NCI-H2107 treated with DMSO at 0.1 percent for 48 hours (cell line): ENCODE results near the gene MFRP.

Source experiments
- DNase-seq: peaks from one replicate; lab custom pipeline; 2025; ENCODE audit not compliant: unreplicated experiment; lab: John Stamatoyannopoulos, UW

The MFRP gene

DNA sequence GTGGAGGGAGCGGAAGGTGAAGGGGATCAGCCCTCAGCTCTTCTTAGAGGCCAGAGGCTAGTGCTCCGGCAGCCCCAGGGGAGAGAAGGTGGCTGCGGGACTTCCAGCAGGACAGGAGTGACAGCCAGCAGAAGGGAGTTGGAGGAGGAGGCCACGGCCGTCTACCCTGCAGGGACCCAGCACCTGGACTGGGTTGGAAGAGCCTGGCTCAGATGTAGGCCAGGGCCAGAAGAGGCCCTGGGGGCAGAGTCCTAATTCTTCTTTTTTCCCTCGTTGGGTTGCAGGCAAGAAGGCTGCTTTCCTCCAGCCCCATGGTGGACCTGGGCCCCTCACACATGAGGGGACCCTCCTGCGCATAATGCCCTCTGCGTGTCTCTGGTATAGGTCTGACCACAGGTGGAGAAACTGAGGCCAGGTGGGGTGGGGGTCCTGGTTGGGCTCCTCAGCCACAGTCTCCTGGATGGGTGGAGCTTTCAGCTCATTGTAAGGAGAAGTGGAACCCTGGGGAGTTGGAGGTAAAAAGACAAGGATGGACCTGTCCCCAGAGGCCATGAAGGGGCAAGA lies 27.3 kb downstream of the MFRP start:
- DNase-seq: no peak

DNA sequence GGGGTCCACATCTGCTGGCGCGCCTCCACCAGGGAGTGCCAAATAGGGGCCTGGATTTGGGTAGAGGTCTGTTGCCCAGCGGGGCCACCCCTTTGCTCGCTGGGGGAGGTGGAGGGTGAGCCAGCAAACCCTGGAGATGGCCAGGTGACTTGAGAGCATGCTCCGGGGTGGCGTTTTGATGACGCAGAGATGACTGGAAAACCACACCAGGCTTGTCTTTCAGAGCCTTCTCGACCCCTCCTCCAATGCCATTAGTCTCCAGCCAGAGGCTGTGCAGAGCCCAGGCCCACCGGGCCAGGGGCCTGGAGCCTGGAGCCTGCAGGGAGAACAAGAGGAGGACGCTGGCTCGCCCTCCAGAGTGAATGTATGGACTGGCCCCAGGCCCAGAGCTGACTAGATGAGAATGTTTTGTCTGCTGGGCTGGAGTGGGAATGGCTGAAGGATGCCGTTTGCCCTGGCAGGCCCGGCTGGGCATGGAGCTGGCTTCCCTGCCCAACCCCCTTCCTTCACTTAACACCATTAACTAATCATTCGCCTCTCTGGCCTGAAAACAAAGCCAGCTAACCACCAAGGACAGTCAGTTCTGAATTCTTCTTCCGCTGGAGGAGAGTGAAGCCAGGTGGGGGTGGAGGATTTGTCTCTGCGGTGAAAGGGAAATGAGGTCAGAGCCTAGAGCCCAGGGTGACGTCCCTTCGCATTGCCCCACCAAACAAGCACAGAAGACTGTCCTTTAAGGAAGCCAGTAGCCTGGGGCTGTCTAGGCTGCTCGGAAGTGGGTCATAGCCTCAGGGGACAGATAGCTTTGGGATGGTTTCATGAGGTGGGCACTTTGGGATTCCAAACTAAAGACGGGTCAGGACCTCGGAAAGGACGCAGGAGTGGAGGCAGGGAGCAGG lies 28.0 kb downstream of the MFRP start:
- DNase-seq: no peak

DNA sequence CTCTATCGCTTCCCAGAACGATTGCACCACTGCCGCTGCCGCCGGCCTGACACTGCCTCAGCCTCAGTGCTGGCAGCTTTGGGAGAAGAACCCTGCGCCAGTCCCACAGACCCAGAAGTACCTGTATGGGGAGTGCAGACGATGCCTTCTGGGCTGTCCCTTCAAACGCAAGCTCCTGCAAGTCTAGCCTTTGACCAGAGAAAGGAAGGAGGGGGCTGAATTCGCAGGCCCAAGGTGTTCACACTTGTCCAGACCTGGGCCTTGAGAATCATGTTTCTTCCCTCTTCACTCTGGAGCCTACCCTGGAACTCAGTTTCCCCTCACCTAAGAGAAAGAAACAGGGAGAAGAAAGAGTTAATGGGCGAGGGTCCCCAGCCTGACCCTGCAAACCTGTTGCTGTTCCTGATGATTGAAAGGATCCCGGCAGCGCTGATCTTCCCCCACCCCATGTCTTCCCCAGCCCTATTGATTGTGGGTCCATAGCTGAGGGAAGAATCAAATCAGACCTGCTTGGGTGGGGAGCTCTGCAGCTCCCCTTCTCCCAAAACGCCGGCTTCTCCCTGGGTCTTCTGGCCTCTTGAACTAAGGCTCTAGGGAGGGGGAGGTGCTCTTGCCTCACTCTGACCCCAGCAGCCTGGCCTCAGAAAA lies 28.8 kb downstream of the MFRP start:
- DNase-seq: no peak

DNA sequence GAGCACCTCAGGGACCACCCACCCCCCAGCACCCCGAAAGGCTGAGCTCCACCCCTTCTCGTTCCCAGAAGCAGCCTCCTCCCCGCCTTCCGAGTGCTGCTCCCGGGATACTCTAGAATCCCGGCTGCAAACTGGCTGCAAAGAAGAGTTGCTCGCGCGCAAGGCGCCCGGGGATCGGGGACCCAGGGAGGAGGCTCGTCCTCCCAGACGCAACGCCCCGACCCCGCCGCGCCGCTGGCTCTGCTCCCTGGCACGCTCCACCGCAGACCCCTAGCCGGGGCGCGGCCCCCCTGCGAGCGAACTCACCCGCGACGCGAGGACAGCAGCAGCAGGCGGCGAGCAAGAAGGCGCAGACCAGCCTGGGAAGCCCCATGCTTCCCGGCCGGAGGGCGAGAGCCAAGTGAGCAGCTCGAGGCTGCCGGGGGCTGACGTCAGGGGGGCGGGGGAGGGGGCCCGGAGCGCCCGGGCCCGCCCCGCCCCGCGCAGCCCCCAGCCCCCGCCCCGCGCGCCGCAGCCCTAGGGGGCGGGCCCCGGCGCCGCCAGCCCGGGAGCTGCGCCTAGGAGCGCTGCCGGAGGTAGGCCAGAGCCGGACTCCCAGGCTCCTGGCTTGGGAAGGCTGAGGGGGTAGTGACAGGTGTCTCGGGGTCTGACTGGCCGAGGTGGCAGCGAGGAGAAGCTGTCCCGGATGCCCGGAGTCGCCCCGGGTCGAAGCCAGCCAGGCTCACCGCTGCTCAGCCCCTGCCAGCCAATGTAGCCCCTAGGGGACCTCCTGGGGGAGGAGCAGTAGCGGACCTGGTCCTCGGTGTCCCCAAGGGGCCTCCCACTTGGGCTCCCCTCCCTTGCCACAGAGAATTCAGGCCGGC lies 29.5 kb downstream of the MFRP start, which contains the start of gene MCAM:
Gene MCAM (minus strand): TSS at position 402 of the 863 bp plus-strand sequence. CDS start 29 bp downstream, at position 373.
- DNase-seq: no peak

DNA sequence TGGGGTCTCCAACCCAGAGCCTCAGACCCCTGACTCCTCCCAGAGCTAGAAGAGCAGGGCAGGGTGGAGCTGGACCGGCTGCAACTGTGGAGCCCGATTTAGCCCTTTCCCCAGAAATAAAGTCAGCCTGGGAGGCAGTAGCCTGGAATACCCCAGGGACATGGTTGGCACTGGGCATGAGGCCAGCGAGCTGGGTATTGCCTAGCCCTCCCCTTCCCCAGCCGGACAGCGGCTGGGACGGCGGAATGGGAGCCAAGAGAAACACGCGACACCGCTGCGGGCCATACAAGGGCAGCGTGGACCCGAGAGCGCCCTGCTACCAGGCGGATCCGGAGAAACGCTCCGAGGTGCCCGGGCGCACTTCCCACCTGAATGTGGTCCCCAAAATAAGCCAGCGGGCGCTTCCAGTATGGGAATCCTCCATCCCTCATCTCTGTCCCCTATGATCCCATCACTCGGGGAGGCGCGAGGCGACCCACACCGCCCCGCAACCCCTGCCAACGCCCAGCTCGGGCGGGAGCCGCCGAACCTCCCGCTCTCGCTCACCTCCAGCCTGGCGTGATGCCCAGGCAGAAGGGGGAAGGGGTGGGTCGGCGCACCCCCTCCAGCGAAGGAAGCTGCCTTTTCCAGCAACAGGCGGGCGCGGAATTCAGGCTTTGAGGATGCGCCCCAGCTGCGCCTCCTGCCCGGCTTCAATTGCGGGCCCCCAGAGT lies 30.3 kb downstream of the MFRP start:
- peak; percentile 35 for DNase-seq

DNA sequence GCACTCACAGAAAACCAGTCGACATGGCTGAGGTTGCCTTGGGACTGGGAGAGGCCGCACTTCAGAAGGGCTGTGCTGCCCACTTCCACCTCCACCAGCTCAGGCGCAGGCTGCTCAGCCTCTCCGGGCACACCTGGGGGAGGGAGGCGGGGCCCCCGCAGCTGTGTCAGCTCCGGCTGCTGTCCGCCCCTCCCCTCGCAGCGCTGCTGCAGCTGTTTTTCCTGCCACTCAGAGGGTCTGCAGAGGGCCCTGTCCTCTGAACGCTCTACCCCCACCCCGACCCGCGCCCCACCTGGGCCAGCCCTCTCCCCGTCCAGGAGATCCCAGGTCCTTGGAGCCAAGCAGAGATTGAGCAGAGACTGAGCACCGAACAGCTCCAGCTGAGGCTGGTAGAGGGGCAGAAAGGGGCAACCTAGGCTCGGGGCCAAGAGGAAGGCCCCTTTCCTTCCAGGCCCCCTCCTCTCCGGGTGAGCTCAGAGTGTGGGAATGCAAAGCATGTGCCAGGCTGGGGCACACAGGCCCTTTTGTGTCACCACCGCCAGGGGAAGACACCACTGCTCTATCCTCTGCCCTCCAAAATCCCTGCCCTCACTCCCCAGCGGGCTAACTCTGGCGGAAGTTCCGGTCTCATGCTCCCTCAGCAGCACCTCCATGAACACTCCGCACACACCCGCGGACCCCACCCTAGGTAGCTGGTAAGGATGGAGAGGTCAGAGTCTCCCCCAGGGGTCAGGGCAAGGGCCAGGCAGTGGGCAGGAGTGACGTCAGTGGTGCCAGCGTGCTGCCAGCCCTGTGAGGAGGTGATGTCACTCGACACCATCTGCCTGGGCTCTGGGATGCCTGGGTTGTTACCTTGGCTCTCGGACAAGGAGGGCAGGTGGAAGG lies 31.1 kb downstream of the MFRP start:
- DNase-seq: peak; percentile 35

DNA sequence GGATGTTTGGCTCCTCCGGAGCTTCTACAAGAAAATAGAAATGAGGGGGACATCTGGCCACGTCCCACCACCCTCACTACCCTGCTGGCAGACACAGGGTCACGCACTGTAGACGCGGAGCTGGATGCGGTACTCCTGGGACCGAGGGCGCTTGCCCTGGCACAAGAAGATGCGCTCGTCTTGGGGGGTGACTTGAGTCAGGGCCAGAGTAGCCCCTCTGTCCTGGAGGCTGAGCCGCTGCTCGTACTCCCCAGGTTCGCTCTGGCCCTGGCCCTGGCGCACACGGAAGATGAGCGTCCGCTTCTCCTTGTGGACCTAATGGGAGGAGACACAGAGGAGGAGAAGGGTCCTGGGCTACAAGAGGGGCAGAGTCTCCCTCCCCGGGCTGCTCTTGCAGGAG lies 31.8 kb downstream of the MFRP start:
- no peak for DNase-seq

DNA sequence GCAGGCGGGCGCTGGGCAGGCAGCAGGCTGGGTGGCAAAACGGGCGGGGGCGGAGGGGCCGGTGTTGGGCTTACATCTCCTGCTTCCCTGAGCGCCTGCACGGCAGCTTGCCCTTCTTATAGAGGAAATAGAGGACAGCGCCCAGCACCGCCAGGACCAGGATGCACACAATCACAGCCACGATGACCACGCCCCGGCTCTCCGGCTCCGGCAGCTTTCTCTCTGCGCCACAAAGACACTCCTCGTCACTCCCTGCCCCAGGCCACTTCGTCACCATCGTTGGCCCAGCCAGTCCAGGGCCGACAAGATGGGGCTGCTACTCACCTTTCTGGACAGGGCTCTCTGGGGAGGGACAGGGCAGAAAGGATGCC lies 35.8 kb downstream of the MFRP start:
- no peak for DNase-seq

DNA sequence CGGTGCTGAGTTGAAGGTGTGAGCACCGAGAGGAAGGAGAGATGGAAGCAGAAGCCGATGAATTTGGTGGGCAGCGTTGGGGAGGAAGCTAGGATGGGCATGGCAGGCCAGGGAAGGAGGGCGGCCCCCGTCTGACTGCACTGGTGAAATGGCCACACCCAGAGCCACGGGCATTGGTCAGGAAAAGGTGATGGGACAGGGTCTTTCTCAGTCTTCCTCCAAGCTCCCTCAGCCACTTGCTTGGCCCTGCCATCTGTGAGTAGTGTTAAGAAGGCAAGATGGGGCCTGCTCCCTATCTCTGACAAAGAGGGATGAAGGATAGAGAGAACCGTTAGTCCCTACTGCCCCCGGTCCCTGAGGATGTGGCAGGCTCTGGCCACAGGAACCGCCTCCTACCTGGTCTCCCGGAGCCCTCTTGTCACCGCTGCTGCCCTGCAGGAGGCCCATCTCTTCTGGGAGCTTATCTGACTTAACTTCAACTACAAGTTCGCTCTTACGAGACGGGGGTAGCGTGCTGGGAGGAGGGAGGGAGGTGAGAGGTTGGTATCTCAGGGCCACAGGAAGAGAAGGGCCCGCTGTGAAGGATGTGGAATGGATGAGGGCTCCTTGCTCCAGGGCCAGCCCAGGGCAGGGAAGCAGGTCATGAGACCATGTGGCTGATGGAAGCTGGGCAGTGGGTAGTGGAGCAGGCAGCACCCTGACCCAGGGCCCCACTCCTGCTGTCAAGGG lies 36.4 kb downstream of the MFRP start:
- no peak for DNase-seq

DNA sequence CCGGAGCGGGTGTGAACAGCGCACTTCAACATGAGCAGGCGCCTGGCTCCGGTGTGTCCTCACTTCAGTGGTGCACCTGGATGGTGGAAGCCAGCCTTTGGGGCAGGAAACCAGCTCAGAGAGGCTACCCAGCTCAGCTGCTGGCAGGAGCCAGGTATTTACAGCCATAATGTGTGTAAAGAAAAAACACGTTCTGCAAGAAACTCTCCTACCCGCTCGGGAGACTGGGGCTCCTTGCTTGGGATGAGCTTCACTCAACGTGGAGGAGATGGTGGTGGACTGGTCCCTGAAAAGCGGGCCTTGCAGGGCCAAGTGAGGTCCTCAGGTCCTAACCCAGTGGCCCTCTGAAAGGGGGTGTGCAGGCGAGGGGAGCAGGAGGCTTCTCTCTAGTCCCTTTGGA lies 37.1 kb downstream of the MFRP start:
- no peak for DNase-seq

DNA sequence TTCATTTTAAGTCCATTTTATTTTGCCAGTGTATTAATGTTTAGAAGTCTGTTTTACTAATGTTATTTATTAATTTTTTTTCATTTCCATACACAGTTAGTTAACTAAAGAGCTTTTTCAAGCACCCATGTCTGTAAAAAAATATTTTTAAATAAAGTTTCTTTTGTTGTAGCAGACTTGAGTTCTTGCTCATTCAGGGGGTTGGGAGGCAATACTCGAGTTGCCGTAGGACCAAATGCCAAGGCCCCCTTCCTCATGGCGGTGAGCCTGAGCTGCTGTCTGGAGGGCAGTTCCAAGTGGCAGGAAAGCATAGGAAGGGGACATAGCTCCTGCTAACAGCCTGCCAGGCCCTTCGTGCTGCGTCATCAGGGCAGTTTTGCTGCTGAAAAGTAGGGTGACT lies 38.5 kb downstream of the MFRP start:
- no peak for DNase-seq

DNA sequence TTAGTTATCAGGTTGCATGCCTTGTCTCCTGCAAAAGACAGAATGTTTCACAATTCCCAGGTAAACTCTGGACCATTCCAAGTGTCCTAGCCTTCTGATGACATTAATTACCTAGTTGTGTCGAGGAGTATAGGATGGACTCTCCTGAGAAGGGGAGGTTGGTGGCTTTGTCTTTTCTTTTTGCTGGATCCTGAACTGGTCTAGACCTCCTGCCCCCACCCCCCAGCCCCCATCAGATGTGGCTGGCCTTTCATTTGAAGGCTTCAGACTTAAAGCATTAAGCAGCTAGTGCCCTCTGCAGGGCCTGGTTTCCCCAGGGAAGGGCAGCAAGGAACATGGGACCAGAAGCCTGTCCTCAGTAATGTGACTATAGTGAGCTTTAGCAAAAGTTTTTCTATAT lies 39.3 kb downstream of the MFRP start:
- DNase-seq: no peak

DNA sequence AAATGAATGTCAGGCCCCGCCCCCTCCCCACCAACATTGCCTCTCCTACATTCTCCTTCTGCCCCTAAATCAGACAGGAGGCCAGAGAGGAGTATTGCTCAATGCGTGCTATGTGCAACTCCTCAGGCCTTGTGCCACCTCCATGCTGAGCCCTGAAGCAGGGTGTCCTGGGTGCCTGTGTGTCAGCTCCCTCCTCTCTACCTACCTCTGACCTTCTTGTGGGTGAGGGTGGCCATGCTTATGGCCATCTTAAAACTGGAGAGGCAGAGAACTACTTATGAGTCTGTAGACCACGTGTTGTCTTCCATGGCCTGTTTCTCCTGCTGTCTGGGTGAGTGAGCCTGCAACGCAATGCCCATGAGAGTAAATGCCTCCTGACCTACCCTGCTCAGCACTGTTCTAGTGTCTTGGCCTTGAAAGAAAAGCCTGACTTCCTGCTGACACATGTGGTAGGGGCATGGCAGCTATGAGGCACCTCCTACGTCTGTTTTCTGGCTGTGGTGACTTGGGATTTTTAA lies 40.1 kb downstream of the MFRP start:
- DNase-seq: peak; percentile 23

DNA sequence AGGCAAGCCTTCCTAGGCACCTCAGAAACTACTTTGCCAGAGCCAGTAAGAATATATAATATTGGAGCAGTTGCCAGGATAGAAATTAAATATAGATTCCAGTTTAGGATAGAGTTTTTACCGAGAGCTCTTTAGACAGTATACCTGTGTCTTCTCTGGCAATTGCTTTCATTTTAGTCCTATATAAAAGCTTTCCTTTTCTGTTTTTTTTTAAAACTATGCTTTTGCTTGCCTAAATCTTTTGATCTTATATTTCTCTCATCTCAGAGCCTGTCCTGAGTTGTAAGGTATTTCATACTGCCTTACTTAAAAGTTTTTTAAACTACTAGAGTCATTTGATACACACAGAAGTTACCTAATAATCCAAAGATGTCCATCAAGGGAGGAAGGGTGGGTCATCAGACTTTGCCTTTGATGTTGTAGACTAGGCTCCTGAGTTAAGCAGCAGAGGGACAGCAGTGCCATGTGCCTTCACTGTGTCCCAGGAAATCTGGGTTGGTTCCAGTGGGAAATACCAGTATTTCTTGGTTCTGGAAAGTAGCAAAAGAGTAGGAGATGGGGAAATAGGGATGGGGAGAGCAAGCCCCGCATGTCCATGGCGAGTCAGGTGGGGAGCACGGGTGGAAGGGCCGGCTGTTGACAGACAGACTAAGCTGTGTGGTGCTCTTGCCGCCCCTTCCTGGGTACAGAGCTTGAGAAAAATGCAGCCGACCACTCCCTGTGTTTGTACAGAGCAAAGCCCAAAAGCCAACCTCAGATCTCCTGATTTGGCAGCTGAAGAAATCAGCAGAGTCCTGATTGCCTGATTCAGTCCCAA lies 40.7 kb downstream of the MFRP start:
- DNase-seq: no peak

DNA sequence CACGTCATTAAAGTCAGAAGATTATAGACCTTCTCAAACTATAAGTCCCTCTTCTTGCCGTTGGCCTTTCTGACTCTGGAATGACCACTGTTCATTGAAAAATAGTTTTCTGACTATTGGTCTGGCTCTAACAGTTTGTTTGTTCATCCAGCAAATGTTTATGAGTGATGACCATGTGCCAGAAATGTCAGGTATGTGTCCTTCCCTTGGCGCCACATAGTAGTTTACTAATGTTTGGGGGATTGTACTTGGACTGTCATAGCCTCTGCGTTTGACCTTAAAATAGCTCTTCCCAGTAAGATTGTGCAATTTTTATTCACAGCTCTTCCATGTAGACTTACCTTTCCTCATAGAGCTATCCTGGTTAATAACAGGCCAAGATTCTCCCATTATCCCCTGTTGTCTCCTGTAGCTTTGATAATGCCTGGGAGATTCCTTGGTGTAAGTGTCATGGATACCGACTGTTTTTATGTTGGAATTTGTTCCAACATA lies 43.2 kb downstream of the MFRP start:
- DNase-seq: no peak

DNA sequence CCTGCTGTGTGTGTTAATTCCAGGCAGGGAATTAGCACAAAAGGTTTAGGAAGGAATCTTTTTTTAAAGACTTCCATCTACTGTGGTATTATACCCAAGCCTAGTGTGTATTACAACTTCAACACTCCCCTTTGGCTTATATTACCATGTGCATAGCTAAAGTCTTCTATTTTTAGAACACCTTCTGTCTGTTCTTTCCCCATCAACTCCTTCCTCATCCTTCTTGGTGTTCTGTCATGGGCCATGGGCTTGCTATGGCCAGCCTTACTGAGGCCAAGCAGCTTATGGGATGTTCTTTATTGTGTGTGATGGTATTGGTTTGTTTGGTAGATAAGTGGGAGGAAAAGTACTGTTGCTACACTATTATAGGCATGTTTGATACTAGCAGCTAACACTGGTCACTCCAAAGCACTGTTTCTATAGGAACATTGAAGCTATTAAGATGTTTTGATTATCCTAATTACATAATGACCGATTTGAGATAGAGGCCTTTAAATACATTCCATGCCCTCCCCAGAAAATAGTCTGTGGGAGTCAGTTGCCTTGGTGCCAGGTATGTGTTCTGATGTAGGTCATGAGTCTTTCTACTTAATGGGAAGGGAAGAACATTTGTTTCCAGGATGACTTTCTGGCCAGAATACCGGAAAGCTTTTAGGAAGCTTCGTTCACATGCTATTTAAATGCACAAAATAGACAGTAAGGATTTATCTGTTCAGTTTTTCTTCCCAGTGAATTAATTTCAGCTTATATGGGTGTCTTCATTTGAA lies 46.1 kb downstream of the MFRP start:
- DNase-seq: no peak

DNA sequence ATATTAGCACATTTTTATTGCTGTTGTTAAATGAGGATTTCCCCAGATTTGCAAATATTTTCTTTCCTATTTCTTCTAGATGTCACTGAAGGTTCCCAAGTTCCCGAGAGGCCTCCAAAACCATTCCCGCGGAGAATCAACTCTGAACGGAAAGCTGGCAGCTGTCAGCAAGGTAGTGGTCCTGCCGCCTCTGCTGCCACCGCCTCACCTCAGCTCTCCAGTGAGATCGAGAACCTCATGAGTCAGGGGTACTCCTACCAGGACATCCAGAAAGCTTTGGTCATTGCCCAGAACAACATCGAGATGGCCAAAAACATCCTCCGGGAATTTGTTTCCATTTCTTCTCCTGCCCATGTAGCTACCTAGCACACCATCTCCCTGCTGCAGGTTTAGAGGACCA lies 47.1 kb downstream of the MFRP start:
- no peak for DNase-seq
